Ovary (tissue), 3 donors: Measurements from ENCODE around the gene TRIM50.

Source experiments
- CTCF ChIP-seq, 3 donors: fragments of 450-650 bp in 2 of 3; fragments of 200-600 bp in 1 of 3; IDR thresholded peaks; one replicate each; pipeline versions ENCODE4 v1.5.1 to v1.8.0; 2016 to 2022; ENCODE audit warnings: antibody characterized with exemption in 3 of 3, mild to moderate bottlenecking in 1 of 3
- EP300 ChIP-seq: sonication (generic); formaldehyde crosslinking; IDR thresholded peaks from one replicate; pipeline ENCODE4 v1.6.1; 2017; ENCODE audit warnings: antibody characterized with exemption
- donor health status: DM: no; HTN: no; CAD: no.

- TF ChIP-seq CTCF (IDR thresholded peaks at IDR 0.05) (no peak), EP300 (no peak)
Observed at GRCh38 chr7:73345951-73346350, 18.1 kb upstream of the TRIM50 start.
